Neural cell (in vitro differentiated cells): ENCODE results near the gene SPRN. TPM values are rescaled to one million over a fixed set of nuclear protein-coding genes. Genes with fewer than 3 reads are reported as not detected.

Source experiments
- H2AFZ ChIP-seq: fragments of 200-600, 300-800 bp; sonication (generic), shearing (Covaris generic); 2 replicates; pipeline ENCODE4 v1.6.0; 2014; ENCODE audit warnings: low read depth, mild to moderate bottlenecking, antibody characterized with exemption, low read length, moderate library complexity
- H3F3A ChIP-seq: fragments of 200-600 bp; shearing (Covaris generic); 2 replicates; pipeline ENCODE4 v1.6.1; 2016; ENCODE audit warnings: mild to moderate bottlenecking, moderate library complexity, mixed read lengths, antibody characterized with exemption, low read length; ENCODE audit not compliant: insufficient read depth, poor library complexity, severe bottlenecking
- H3K27ac ChIP-seq: fragments of 200-600, 300-800 bp; sonication (generic), shearing (Covaris generic); 2 replicates; pipeline ENCODE4 v1.5.1; 2014; ENCODE audit warnings: mild to moderate bottlenecking, low read length, moderate library complexity
- H3K27me3 ChIP-seq: fragments of 300-800, 200-600 bp; sonication (generic), shearing (Covaris generic); 2 replicates; pipeline ENCODE4 v1.6.0; 2014; ENCODE audit warnings: mild to moderate bottlenecking, low read depth, low read length, moderate library complexity; ENCODE audit not compliant: insufficient read depth
- H3K36me3 ChIP-seq: fragments of 300-800, 200-600 bp; sonication (generic), shearing (Covaris generic); 2 replicates; pipeline ENCODE4 v1.5.1; 2014; ENCODE audit warnings: mild to moderate bottlenecking, antibody characterized with exemption, low read length, moderate library complexity; ENCODE audit not compliant: insufficient read depth
- H3K4me2 ChIP-seq: fragments of 300-800, 200-600 bp; sonication (generic), shearing (Covaris generic); 2 replicates; pipeline ENCODE4 v1.6.0; 2014; ENCODE audit warnings: mild to moderate bottlenecking, low read length
- H3K4me3 ChIP-seq: fragments of 300-800, 200-600 bp; sonication (generic), shearing (Covaris generic); 2 replicates; pipeline ENCODE4 v1.5.1; 2014; ENCODE audit warnings: mild to moderate bottlenecking, low read length, moderate library complexity
- H3K79me2 ChIP-seq: fragments of 200-600 bp; shearing (Covaris generic); replicated peaks from 2 replicates; pipeline ENCODE4 v1.6.0; 2014; ENCODE audit warnings: mild to moderate bottlenecking, low read length, moderate library complexity; ENCODE audit not compliant: insufficient read depth
- H3K9ac ChIP-seq: fragments of 300-800, 200-600 bp; sonication (generic), shearing (Covaris generic); 2 replicates; pipeline ENCODE4 v1.6.1; 2016; ENCODE audit warnings: mild to moderate bottlenecking, low read length, mixed read lengths
- H3K9me2 ChIP-seq: fragments of 200-600 bp; shearing (Covaris generic); 2 replicates; pipeline ENCODE4 v1.6.1; 2016; ENCODE audit warnings: mild to moderate bottlenecking, low read length, mixed read lengths; ENCODE audit not compliant: insufficient read depth
- H3K9me3 ChIP-seq: fragments of 200-600, 300-800 bp; sonication (generic), shearing (Covaris generic); 2 replicates; pipeline ENCODE4 v1.6.1; 2016; ENCODE audit warnings: mild to moderate bottlenecking, mixed run types, low read length, moderate library complexity, mixed read lengths
- H4K20me1 ChIP-seq: fragments of 200-600 bp; shearing (Covaris generic); 2 replicates; pipeline ENCODE4 v1.6.1; 2016; ENCODE audit warnings: mild to moderate bottlenecking, mixed run types; ENCODE audit not compliant: insufficient read depth
- CTCF ChIP-seq: fragments of 450-650 bp; IDR thresholded peaks from 2 replicates; pipeline ENCODE4 v1.5.1; 2014; ENCODE audit warnings: antibody characterized with exemption, mild to moderate bottlenecking, moderate library complexity; ENCODE audit not compliant: poor library complexity, severe bottlenecking
- EP300 ChIP-seq: fragments of 450-650 bp; conservative IDR thresholded peaks from 2 replicates; pipeline ENCODE4 v1.6.1; 2014; ENCODE audit warnings: antibody characterized with exemption, mild to moderate bottlenecking, moderate library complexity; ENCODE audit not compliant: poor library complexity, severe bottlenecking
- EZH2 ChIP-seq: fragments of 200-600, 300-800 bp; shearing (Covaris generic), sonication (generic); IDR thresholded peaks from 2 replicates; pipeline ENCODE4 v1.6.1; 2014; ENCODE audit warnings: antibody characterized with exemption, low read length, borderline replicate concordance, mild to moderate bottlenecking; ENCODE audit not compliant: insufficient read depth, poor library complexity, severe bottlenecking
- MXI1 ChIP-seq: fragments of 450-650 bp; conservative IDR thresholded peaks from 2 replicates; pipeline ENCODE4 v1.6.1; 2014; ENCODE audit warnings: antibody characterized with exemption, mild to moderate bottlenecking; ENCODE audit not compliant: poor library complexity, severe bottlenecking
- POLR2AphosphoS5 ChIP-seq: IDR thresholded peaks from 2 replicates; pipeline ENCODE4 v1.6.1; 2012
- RAD21 ChIP-seq: fragments of 450-650 bp; conservative IDR thresholded peaks from 2 replicates; pipeline ENCODE4 v1.6.1; 2014; ENCODE audit warnings: antibody characterized with exemption, mild to moderate bottlenecking, moderate library complexity
- REST ChIP-seq: IDR thresholded peaks from 2 replicates; pipeline ENCODE4 v1.6.1; 2012; ENCODE audit warnings: borderline replicate concordance
- SMC3 ChIP-seq: fragments of 450-650 bp; conservative IDR thresholded peaks from 2 replicates; pipeline ENCODE4 v1.6.1; 2014; ENCODE audit warnings: antibody characterized with exemption, mild to moderate bottlenecking, moderate library complexity; ENCODE audit not compliant: poor library complexity
- TAF1 ChIP-seq: IDR thresholded peaks from 2 replicates; pipeline ENCODE4 v1.6.1; 2012; ENCODE audit warnings: low read depth
- polyA plus RNA-seq: library from polyadenylated mRNA; depleted of rRNA; stranded (reverse); fragments of >200 nt; gene quantifications from 2 replicates; pipeline ENCODE4 v1.2.3, GENCODE V29; 2014

Gene SPRN
- polyA plus RNA-seq, 1 donor from 2014 or later = 1.1 TPM

- Histone ChIP-seq H4K20me1 (no peaks in the 10 kb centered on the region), H3K4me3 (no peak overlapping the region), H3K9me2 (no peaks in the 10 kb centered on the region), H3K27ac (no peak overlapping the region), H3K4me2 (no peak overlapping the region), H2AFZ (no peak overlapping the region), H3K9ac (no peak overlapping the region), H3F3A (no peaks in the 10 kb centered on the region), H3K79me2 (no peaks in the 10 kb centered on the region), H3K27me3 (no peaks in the 10 kb centered on the region), H3K36me3 (no peaks in the 10 kb centered on the region), H3K9me3 (peaks cover 6% of the 10 kb centered on the region)
- TF ChIP-seq REST (no peak), RAD21 (no peak), TAF1 (no peak), POLR2AphosphoS5 (no peak), SMC3 (no peak), EZH2 (no peak), MXI1 (no peak), CTCF (no peak), EP300 (no peak)
Observed at GRCh38 chr10:133455196-133455595, 30.8 kb upstream of the SPRN start.

GRCh38 chr10:133454204-133454893 lies 29.9 kb upstream of the SPRN start:
- TF ChIP-seq TAF1 = no peak
- TF ChIP-seq CTCF = no peak
- TF ChIP-seq EZH2 = no peak
- TF ChIP-seq SMC3 = no peak
- TF ChIP-seq RAD21 = no peak
- TF ChIP-seq REST = no peak
- TF ChIP-seq POLR2AphosphoS5 = no peak
- no peak for TF ChIP-seq EP300
- no peak for TF ChIP-seq MXI1
- no peaks in the 10 kb centered on the region for H3K79me2 ChIP-seq
- H2AFZ ChIP-seq = no peak overlapping the region
- H3K9ac ChIP-seq = no peak overlapping the region
- H3K9me2 ChIP-seq = no peaks in the 10 kb centered on the region
- no peaks in the 10 kb centered on the region for H3K27me3 ChIP-seq
- no peak overlapping the region for H3K4me3 ChIP-seq
- peaks cover 6% of the 10 kb centered on the region for H3K9me3 ChIP-seq
- no peak overlapping the region for H3K27ac ChIP-seq
- H4K20me1 ChIP-seq = no peaks in the 10 kb centered on the region
- no peak overlapping the region for H3K4me2 ChIP-seq
- no peaks in the 10 kb centered on the region for H3K36me3 ChIP-seq
- H3F3A ChIP-seq = no peaks in the 10 kb centered on the region
